Fibroblast of gingiva (primary cell): ENCODE measurements around the gene TMEM270.

Experiments used
- DNase-seq: peaks from one replicate; pipeline ENCODE4 v3.0.0-alpha.2; 2011; ENCODE audit warnings: low read depth

The TMEM270 gene

GRCh38 chr7:73907554-73908122 is 46.7 kb downstream of the TMEM270 start:
- no peak for DNase-seq

- no peak for DNase-seq
Measured at GRCh38 chr7:73908123-73908611, 47.2 kb downstream of the TMEM270 start.

- no peak for DNase-seq
Measured at GRCh38 chr7:73909051-73909941, 48.3 kb downstream of the TMEM270 start.

- no peak for DNase-seq
Measured at GRCh38 chr7:73909996-73910395, 49.0 kb downstream of the TMEM270 start.

GRCh38 chr7:73912223-73912622 is 51.3 kb downstream of the TMEM270 start:
- DNase-seq: no peak
